Measurements from ENCODE around the gene AAR2.

Gene AAR2

GRCh38 chr20:36254076-36254475, 17.8 kb downstream of the AAR2 start:
- TF ChIP-seq CTCF (conservative IDR thresholded peaks at IDR 0.05; ENCODE audit: low read depth, low read length): no peak
- Histone ChIP-seq H3K79me2 (ENCODE audit: insufficient read depth, low read depth) (peaks cover 13% of the 10 kb centered on the region; the same call in 1 of the 2 replicates), H3K27me3 (ENCODE audit: insufficient read depth, low read depth) (no peaks in the 10 kb centered on the region), H2AFZ (ENCODE audit: low read depth) (no peak overlapping the region), H3K4me2 (no peak overlapping the region), H3K27ac (no peak overlapping the region), H3K4me3 (IDR thresholded peaks at IDR 0.05; ENCODE audit: insufficient read depth, low read depth, low read length) (no peak overlapping the region), H3K9ac (no peak overlapping the region), H3K4me1 (ENCODE audit: low read depth, poor library complexity, severe bottlenecking) (no peaks in the 10 kb centered on the region), H3K36me3 (ENCODE audit: insufficient read depth) (0 out of 2 replicates have a peak, but pooled peaks cover 2% of the 10 kb centered on the region), H4K20me1 (ENCODE audit: insufficient read depth) (no peaks in the 10 kb centered on the region)

GRCh38 chr20:36255445-36255844, 19.2 kb downstream of the AAR2 start:
- Histone ChIP-seq H3K4me1 (ENCODE audit: low read depth, poor library complexity, severe bottlenecking) (no peaks in the 10 kb centered on the region), H3K36me3 (ENCODE audit: insufficient read depth) (no peaks in the 10 kb centered on the region), H3K9ac (no peak overlapping the region), H2AFZ (ENCODE audit: low read depth) (no peak overlapping the region), H3K79me2 (ENCODE audit: insufficient read depth, low read depth) (no peaks in the 10 kb centered on the region; the same call in 1 of the 2 replicates), H4K20me1 (ENCODE audit: insufficient read depth) (no peaks in the 10 kb centered on the region), H3K27ac (no peak overlapping the region), H3K4me2 (no peak overlapping the region), H3K4me3 (IDR thresholded peaks at IDR 0.05; ENCODE audit: insufficient read depth, low read depth, low read length) (no peak overlapping the region), H3K27me3 (ENCODE audit: insufficient read depth, low read depth) (no peaks in the 10 kb centered on the region)
- no peak for TF ChIP-seq CTCF (conservative IDR thresholded peaks at IDR 0.05; ENCODE audit: low read depth, low read length)

- no peak overlapping the region for H2AFZ ChIP-seq (ENCODE audit: low read depth)
- H3K4me2 ChIP-seq: no peak overlapping the region
- H3K27ac ChIP-seq: no peak overlapping the region
- no peaks in the 10 kb centered on the region for H3K36me3 ChIP-seq (ENCODE audit: insufficient read depth)
- H4K20me1 ChIP-seq (ENCODE audit: insufficient read depth): no peaks in the 10 kb centered on the region
- H3K9ac ChIP-seq: no peak overlapping the region
- TF ChIP-seq CTCF (conservative IDR thresholded peaks at IDR 0.05; ENCODE audit: low read depth, low read length): no peak
- no peak overlapping the region for H3K4me3 ChIP-seq (IDR thresholded peaks at IDR 0.05; ENCODE audit: insufficient read depth, low read depth, low read length)
- no peaks in the 10 kb centered on the region for H3K4me1 ChIP-seq (ENCODE audit: low read depth, poor library complexity, severe bottlenecking)
- H3K79me2 ChIP-seq (ENCODE audit: insufficient read depth, low read depth): no peaks in the 10 kb centered on the region
- no peaks in the 10 kb centered on the region for H3K27me3 ChIP-seq (ENCODE audit: insufficient read depth, low read depth)
These were observed 23.1 kb downstream of the AAR2 start for GRCh38 chr20:36259177-36260061.

- no peaks in the 10 kb centered on the region for H3K79me2 ChIP-seq (ENCODE audit: insufficient read depth, low read depth)
- no peak overlapping the region for H3K4me2 ChIP-seq
- TF ChIP-seq CTCF (conservative IDR thresholded peaks at IDR 0.05; ENCODE audit: low read depth, low read length): no peak
- H3K4me3 ChIP-seq (IDR thresholded peaks at IDR 0.05; ENCODE audit: insufficient read depth, low read depth, low read length): no peak overlapping the region
- H3K27me3 ChIP-seq (ENCODE audit: insufficient read depth, low read depth): no peaks in the 10 kb centered on the region
- no peak overlapping the region for H3K9ac ChIP-seq
- H3K4me1 ChIP-seq (ENCODE audit: low read depth, poor library complexity, severe bottlenecking): no peaks in the 10 kb centered on the region
- no peak overlapping the region for H2AFZ ChIP-seq (ENCODE audit: low read depth)
- no peak overlapping the region for H3K27ac ChIP-seq
- no peaks in the 10 kb centered on the region for H4K20me1 ChIP-seq (ENCODE audit: insufficient read depth)
- H3K36me3 ChIP-seq (ENCODE audit: insufficient read depth): no peaks in the 10 kb centered on the region
These were observed 24.0 kb downstream of the AAR2 start for GRCh38 chr20:36260316-36260715.

All from KMS-11 (cell line).